ENCODE measurements around the gene WNT9B.

Gene WNT9B

DNA sequence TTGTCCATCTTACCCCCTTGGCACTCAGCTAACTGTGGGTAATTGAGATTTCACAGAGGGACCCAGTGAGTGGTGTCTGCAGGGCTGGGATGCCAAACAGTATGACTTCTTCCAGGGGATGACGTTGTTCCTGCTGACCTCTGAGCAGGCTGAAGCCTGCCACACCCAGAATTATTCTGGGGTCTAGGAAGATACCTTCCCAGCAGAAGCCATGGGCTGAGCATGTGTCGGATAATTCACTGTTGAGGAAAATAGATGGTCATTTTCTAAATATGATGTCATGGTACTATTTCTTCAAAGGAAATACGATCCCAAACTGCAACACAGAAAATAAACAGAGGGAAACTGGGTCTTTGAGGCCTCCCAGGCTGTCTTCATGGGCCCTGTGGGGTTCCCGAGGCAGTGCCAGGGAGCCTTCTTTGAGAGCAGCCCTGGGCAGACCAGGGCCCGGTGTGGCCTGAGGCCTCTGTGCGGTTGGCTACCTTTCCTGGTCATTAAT, 17.4 kb downstream of the WNT9B start:
- no peaks in the 10 kb centered on the region for H4K20me1 ChIP-seq (ENCODE audit: insufficient read depth, low read length, poor library complexity, severe bottlenecking)
- TF ChIP-seq EZH2phosphoT487 (IDR thresholded peaks at IDR 0.05; ENCODE audit: borderline replicate concordance), result no peak
- TF ChIP-seq, protein P1, sequence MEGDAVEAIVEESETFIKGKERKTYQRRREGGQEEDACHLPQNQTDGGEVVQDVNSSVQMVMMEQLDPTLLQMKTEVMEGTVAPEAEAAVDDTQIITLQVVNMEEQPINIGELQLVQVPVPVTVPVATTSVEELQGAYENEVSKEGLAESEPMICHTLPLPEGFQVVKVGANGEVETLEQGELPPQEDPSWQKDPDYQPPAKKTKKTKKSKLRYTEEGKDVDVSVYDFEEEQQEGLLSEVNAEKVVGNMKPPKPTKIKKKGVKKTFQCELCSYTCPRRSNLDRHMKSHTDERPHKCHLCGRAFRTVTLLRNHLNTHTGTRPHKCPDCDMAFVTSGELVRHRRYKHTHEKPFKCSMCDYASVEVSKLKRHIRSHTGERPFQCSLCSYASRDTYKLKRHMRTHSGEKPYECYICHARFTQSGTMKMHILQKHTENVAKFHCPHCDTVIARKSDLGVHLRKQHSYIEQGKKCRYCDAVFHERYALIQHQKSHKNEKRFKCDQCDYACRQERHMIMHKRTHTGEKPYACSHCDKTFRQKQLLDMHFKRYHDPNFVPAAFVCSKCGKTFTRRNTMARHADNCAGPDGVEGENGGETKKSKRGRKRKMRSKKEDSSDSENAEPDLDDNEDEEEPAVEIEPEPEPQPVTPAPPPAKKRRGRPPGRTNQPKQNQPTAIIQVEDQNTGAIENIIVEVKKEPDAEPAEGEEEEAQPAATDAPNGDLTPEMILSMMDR (conservative IDR thresholded peaks at IDR 0.05; ENCODE audit: low read length), result no peak
- H3K9ac ChIP-seq (ENCODE audit: low read depth, low read length, poor library complexity, severe bottlenecking), result no peak overlapping the region
- H3K36me3 ChIP-seq (ENCODE audit: insufficient read depth, low read length), result no peaks in the 10 kb centered on the region
- H3F3A ChIP-seq (ENCODE audit: low read depth), result no peaks in the 10 kb centered on the region
- no peak overlapping the region for H3K4me3 ChIP-seq (ENCODE audit: low read length, poor library complexity, severe bottlenecking)
- H2AFZ ChIP-seq (ENCODE audit: low read length), result no peak overlapping the region
- H3K4me1 ChIP-seq (ENCODE audit: insufficient read depth, low read length, poor library complexity, severe bottlenecking), result peaks cover 11% of the 10 kb centered on the region
- no peaks in the 10 kb centered on the region for H3K9me3 ChIP-seq (ENCODE audit: insufficient read depth, low read depth, low read length)
- no peaks in the 10 kb centered on the region for H3K27me3 ChIP-seq (ENCODE audit: insufficient read depth, low read length, poor library complexity, severe bottlenecking)
- no peaks in the 10 kb centered on the region for H3K79me2 ChIP-seq (ENCODE audit: insufficient read depth, low read length)
- no peaks in the 10 kb centered on the region for H3K9me2 ChIP-seq (replicated peaks; ENCODE audit: low read depth, low read length)
- no peak overlapping the region for H3K4me2 ChIP-seq (ENCODE audit: low read depth, low read length, poor library complexity, severe bottlenecking)

DNA sequence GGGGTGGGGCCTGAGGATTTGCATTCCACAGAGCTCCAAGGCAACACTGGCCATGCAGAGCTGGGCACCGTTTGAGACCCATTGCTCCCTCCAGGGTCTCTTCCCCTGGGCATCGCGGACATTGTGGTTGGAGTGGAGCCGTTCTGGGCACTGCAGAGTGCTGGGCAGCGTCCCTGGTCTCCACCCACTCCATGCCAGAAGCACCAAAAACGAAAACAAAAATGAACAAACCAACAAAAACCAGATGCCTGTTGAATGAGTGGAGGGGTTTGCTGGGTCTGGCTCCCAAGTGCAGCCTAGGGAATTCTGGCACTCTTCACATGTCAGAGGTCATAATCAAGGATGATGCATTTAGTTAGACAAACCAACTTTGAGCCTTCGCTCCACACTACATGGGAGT, 17.9 kb downstream of the WNT9B start:
- H3K79me2 ChIP-seq (ENCODE audit: insufficient read depth, low read length), result no peaks in the 10 kb centered on the region
- no peaks in the 10 kb centered on the region for H3K27me3 ChIP-seq (ENCODE audit: insufficient read depth, low read length, poor library complexity, severe bottlenecking)
- H3K4me2 ChIP-seq (ENCODE audit: low read depth, low read length, poor library complexity, severe bottlenecking), result no peak overlapping the region
- no peaks in the 10 kb centered on the region for H3K9me3 ChIP-seq (ENCODE audit: insufficient read depth, low read depth, low read length)
- H3K9ac ChIP-seq (ENCODE audit: low read depth, low read length, poor library complexity, severe bottlenecking), result no peak overlapping the region
- TF ChIP-seq, protein P1 (conservative IDR thresholded peaks at IDR 0.05; ENCODE audit: low read length), result no peak
- no peak for TF ChIP-seq EZH2phosphoT487 (IDR thresholded peaks at IDR 0.05; ENCODE audit: borderline replicate concordance)
- no peaks in the 10 kb centered on the region for H3K36me3 ChIP-seq (ENCODE audit: insufficient read depth, low read length)
- H4K20me1 ChIP-seq (ENCODE audit: insufficient read depth, low read length, poor library complexity, severe bottlenecking), result no peaks in the 10 kb centered on the region
- no peak overlapping the region for H2AFZ ChIP-seq (ENCODE audit: low read length)
- peaks cover 11% of the 10 kb centered on the region for H3K4me1 ChIP-seq (ENCODE audit: insufficient read depth, low read length, poor library complexity, severe bottlenecking)
- H3K9me2 ChIP-seq (replicated peaks; ENCODE audit: low read depth, low read length), result no peaks in the 10 kb centered on the region
- no peak overlapping the region for H3K4me3 ChIP-seq (ENCODE audit: low read length, poor library complexity, severe bottlenecking)
- H3F3A ChIP-seq (ENCODE audit: low read depth), result no peaks in the 10 kb centered on the region

DNA sequence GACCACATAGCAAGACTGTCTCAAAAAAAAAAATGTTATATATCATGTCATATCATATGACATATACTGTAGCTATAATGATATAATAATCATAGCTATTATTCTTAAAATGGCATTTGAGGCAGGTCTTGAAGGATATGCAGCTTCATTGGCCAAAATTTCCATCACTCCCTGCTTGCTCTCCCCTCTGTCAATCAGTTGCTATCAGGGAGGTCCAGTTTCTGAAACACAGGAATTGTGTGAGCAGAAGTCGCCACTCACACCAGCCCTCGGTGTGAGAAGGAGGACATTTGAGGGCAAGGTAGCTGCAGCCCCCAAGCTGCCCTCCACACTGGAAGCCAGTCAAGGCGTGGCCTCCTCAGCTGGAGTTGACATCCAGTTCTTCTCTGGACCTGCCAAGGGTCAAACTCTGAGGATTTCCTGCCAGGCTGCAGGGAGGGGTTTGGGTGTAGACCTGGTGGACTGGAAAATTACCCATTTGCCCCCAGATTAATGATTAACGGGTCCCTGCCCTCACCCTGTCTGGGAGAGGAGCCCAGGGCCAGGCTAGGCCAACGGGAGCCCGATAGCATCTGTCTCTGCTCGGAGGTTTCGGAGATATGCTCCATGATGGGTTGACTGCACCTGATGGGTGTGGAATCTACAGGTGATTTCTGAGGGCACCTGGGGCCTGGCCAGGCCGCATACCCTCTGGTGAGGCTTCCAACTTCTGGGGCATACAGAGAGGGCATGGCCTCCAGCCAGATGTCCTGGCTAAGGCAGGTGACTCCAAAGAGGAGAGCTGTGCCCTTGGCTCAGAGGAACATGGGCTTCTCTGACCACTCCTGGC, 18.8 kb downstream of the WNT9B start:
- Histone ChIP-seq H3K9me3 (ENCODE audit: insufficient read depth, low read depth, low read length) (no peaks in the 10 kb centered on the region), H3K4me1 (ENCODE audit: insufficient read depth, low read length, poor library complexity, severe bottlenecking) (peaks cover 7% of the 10 kb centered on the region), H3K4me2 (ENCODE audit: low read depth, low read length, poor library complexity, severe bottlenecking) (no peak overlapping the region), H3K4me3 (ENCODE audit: low read length, poor library complexity, severe bottlenecking) (no peak overlapping the region), H3K27me3 (ENCODE audit: insufficient read depth, low read length, poor library complexity, severe bottlenecking) (no peaks in the 10 kb centered on the region), H3K9ac (ENCODE audit: low read depth, low read length, poor library complexity, severe bottlenecking) (no peak overlapping the region), H3K9me2 (replicated peaks; ENCODE audit: low read depth, low read length) (no peaks in the 10 kb centered on the region), H3F3A (ENCODE audit: low read depth) (no peaks in the 10 kb centered on the region), H2AFZ (ENCODE audit: low read length) (no peak overlapping the region), H3K36me3 (ENCODE audit: insufficient read depth, low read length) (no peaks in the 10 kb centered on the region), H4K20me1 (ENCODE audit: insufficient read depth, low read length, poor library complexity, severe bottlenecking) (no peaks in the 10 kb centered on the region), H3K79me2 (ENCODE audit: insufficient read depth, low read length) (no peaks in the 10 kb centered on the region)
- no peak for TF ChIP-seq EZH2phosphoT487 (IDR thresholded peaks at IDR 0.05; ENCODE audit: borderline replicate concordance)
- TF ChIP-seq, protein P1 (conservative IDR thresholded peaks at IDR 0.05; ENCODE audit: low read length), result no peak
